Measurements from ENCODE around the gene TTC33.
A peak's percentile ranks its signal among the peaks of the same experiment; 100 is the strongest.
"Not testable (repeated sequence)": the region's sequence is repeated elsewhere in the genome, so short reads cannot be mapped to it uniquely, and the experiment has no call there.

The TTC33 gene

GRCh38 chr5:40755407-40756365 lies at the start of gene TTC33:
TSS of gene TTC33 (minus strand) at chr5:40755961. CDS start at chr5:40747018, 8,943 bp downstream.
- DNase-seq (ENCODE audit: low read depth): peak; percentile 76

- no peak for DNase-seq (ENCODE audit: low read depth)
These were observed 46.2 kb upstream of the TTC33 start for GRCh38 chr5:40801771-40802562.

DNA sequence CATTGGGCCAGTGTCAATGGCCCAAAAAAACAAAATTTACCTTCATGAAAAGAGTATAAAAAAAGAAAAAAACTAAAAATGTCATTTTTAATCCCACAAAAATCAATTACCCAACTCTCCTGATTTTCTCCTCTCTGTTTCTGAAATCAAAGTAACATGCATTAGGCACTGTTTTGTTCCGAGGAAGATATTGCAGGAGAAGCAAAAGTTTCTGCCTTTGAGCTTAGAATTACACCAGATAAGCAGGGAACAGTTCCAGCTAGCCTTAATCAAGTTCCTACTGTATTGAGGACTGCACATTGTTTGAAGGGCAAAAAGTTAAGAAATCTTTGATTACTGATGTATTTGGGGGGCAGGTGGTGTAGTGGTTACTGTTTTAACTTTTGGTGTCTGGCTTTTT lies 43.5 kb upstream of the TTC33 start:
- no peak for DNase-seq (ENCODE audit: low read depth)

DNA sequence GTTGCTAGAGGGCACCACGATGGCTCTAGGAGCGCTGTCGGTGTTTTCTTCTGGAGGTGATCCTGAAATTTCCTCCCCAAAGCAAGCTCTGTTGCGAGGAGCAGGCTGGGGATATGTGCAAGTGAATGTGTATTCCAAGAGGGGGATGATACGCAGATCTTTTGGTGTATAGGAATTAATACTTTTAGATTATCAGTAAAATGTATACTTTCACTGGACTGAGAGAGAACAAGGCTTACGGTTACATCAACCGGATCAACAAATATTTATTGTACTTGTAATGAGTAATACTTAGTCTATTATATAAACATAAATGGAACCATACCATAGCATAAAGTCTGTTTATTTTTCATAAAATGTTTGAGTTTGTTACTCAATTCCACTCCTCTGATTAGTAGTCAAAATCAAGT lies 43.0 kb upstream of the TTC33 start:
- no peak for DNase-seq (ENCODE audit: low read depth)

DNA sequence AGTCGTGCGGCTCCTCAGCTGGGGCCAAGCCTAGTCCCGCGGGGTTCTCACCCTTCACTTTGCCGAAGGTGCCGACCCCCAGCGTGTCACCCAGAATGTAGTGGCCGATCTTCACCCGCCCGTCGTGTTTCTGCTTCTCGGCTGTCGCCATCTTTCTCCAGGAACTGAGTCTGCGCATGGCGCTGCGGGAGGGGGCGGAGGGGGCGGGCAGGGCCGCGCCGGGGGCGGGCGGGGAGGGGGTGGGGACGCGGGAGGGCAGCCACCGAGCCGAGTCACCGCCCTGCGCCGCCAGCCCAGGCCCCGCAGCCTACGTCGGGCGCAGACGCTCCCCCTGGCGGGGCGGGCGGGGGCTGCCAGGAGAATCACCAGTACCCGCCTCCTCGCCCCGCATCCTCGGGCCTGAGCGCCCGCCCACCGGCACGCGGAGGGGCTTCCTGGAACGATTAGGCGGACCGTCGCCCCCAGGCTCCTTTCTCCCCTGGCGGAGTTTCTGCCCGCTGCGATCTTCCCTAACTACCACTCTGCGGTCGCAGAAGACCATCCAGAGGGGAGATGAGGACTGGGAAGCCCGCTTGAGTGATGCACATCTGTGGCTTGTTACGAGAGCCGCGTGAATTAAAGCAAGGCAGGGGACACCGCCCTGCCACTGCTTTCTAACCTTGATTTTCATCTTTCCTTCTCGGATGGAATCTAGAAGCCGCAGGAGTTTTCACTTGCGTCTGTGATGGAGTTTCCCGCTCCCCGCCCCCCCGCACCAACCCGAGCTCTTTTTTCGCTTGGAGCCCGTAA lies 42.4 kb upstream of the TTC33 start, which contains the start of gene PRKAA1:
Gene PRKAA1 (minus strand): TSS at position 363 of the 789 bp plus-strand sequence. CDS start 185 bp downstream, at position 178.
- no peak for DNase-seq (ENCODE audit: low read depth)

- DNase-seq (ENCODE audit: low read depth): no peak
These were observed 41.7 kb upstream of the TTC33 start for GRCh38 chr5:40797273-40798011.

DNA sequence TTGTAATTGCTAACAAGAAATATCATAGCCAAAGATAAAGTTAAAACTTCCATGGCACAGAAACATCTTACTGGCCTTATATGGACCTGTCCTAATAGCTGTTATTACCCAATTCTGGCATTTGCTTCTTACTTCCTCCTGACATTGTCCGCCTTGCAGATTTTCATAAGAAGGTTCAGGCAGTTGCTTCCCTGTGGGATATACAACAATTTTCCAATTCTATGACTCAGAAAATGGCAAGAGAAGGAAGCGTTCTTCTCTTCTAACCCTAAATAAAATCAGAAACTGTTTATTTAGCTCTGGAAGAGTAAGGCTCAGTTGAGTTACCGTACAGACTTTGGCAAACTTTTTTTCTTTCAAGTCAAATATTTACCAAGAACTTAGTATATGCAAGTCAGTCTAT lies 40.7 kb upstream of the TTC33 start:
- DNase-seq (ENCODE audit: low read depth): no peak

DNA sequence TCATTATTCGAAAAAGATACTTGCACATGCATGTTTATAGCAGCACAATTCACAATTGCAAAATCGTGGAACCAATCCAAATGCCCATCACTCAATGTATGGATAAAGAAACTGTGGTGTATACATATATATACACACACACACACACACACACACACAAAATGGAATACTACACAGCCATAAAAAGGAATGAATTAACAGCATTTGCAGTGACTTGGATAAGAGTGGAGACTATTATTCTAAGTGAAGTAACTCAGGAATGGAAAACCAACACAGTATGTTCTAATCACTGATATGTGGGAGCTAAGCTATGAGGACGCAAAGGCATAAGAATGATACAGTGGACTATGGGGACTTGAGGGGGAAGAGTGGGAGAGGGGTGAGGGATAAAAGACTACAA lies 39.1 kb upstream of the TTC33 start:
- not testable (repeated sequence) for DNase-seq (ENCODE audit: low read depth)

DNA sequence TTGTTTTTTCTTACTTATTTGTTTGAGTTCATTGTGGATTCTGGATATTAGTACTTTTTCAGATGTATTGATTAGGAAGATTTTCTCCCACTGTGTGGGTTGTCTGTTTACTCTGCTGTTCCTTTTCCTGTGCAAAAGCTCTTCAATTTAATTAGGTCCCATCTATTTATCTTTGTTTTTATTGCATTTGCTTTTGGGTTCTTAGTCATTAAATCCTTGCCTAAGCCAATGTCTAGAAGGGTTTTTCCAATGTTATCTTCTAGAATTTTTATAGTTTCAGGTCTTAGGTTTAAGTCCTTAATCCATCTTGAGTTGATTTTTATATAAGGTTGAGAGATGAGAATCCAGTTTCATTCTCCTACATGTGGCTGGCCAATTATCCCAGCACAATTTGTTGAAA lies 38.6 kb upstream of the TTC33 start:
- DNase-seq (ENCODE audit: low read depth): not testable (repeated sequence)

- DNase-seq (ENCODE audit: low read depth): not testable (repeated sequence)
These were observed 36.9 kb upstream of the TTC33 start for GRCh38 chr5:40792691-40793090.

DNA sequence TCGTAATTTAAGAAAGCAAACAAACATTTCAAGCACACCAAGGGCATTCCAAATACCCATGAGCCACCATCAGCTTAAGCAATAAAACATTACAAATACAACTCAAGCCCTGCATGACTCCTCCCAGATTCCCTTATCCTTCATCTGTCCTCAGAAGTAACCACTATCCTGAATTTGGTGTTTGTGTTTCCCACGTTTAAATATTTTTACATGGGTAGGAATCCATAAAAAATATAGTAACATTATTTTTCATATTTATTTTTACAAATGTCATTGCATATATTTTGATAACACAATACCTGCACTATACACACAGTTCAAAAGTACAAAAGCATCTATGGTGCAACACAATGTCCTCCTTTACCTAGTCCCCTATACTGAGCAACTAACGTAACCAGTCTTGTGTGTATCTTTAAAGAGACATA lies 36.0 kb upstream of the TTC33 start:
- no peak for DNase-seq (ENCODE audit: low read depth)

DNA sequence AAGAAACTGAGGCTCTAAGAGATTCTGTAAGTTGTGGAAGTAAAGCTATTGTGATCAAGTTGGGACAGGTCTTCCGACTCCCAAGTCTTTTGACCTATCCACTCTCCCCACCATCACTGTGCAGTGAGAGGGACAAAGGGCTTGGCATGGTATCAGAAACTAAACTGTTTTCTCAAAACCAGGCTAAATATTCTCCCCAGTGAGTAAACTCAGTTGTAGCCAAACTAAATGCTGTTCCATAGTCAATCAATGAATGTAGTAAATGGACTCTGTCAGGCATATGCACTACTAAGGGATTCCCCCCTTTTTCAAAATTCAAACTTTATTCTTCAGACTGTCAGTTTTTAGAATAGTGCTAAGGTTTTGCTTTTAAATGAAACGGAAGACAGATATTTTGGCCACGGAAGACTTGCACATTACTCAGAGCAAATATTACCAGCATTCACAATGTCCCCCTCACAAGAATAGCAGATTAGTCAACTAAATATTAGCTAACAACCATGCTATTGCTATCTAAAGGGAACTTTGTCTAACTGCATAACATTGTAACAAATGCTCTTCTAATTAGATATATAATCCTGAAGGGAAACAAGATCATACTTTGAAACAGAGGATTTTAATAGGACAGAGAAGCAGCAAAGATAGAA lies 35.3 kb upstream of the TTC33 start:
- no peak for DNase-seq (ENCODE audit: low read depth)

- DNase-seq (ENCODE audit: low read depth): not testable (repeated sequence)
These were observed 33.2 kb upstream of the TTC33 start for GRCh38 chr5:40788941-40789340.

DNA sequence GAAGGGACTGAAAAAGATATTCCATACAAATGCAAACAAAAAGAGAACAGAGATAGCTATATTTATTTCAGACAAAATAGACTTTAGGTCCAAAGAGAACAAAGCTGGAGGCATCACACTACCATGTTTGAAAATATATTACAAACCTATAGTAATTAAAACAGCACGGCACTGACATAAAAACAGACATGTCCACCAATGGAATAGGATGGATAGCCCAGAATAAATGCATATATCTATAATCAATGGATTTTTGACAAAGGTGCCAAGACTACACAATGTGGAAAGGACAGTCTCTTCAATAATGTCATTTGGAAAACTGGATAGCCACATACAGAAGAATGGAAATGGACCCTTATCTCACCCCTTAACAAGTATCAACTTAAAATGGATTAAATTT lies 32.2 kb upstream of the TTC33 start:
- no peak for DNase-seq (ENCODE audit: low read depth)

DNA sequence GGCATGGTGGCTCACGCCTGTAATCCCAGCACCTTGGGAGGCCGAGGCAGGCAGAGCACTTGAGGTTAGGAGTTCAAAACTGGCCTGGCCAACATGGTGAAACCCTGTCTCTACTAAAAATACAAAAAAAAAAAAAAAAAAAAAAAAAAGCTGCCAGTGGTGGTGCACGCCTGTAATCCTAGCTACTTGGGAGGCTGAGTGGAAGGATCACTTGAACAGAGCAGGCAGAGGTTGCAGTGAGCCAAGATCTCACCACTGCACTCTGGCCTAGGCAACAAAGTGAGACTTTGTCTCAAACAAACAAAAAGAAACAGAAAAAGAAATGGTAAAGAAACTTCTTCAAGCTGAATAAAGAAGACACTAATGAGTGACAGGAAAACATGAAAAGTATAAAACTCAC lies 30.9 kb upstream of the TTC33 start:
- DNase-seq (ENCODE audit: low read depth): not testable (repeated sequence)

GRCh38 chr5:40784916-40785315 lies 29.2 kb upstream of the TTC33 start:
- DNase-seq (ENCODE audit: low read depth): no peak

DNA sequence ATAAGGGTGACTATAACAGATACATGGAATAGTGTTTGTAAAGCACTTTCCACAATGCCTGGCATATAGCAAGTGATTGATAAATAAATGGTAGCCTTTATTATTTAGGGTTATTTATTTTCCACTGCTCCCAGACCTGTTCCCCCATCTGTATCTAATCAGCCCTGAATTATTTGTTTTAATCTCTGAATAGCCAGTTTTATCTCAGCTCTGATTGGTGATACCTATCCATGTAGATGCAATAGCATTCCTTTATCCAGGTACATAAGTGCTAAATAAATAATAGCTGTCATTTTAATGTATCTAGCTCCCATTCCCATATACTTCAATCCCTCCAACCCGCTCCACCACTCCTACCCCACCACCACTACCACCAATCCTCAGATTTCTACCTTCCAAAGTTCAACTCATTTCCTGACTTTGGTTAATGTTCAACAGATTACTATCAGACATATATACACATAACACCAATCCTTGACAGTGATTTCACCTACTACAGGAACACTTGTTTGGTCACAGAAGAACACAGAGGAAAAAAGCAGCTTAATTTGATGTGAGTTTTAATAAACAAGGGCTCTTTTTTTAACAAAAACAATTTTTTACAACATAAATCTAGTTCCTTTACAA lies 28.4 kb upstream of the TTC33 start:
- DNase-seq (ENCODE audit: low read depth): no peak

GRCh38 chr5:40781843-40782409 lies 26.2 kb upstream of the TTC33 start:
- no peak for DNase-seq (ENCODE audit: low read depth)

GRCh38 chr5:40780858-40781257 lies 25.1 kb upstream of the TTC33 start:
- DNase-seq (ENCODE audit: low read depth): no peak

GRCh38 chr5:40780199-40780598 lies 24.4 kb upstream of the TTC33 start:
- no peak for DNase-seq (ENCODE audit: low read depth)

All from non-pigmented ciliary epithelial cell (primary cell).